ENCODE results near the gene WNT16.
"Not testable (repeated sequence)": the region's sequence is repeated elsewhere in the genome, so short reads cannot be mapped to it uniquely, and the experiment has no call there.

Gene WNT16

DNA sequence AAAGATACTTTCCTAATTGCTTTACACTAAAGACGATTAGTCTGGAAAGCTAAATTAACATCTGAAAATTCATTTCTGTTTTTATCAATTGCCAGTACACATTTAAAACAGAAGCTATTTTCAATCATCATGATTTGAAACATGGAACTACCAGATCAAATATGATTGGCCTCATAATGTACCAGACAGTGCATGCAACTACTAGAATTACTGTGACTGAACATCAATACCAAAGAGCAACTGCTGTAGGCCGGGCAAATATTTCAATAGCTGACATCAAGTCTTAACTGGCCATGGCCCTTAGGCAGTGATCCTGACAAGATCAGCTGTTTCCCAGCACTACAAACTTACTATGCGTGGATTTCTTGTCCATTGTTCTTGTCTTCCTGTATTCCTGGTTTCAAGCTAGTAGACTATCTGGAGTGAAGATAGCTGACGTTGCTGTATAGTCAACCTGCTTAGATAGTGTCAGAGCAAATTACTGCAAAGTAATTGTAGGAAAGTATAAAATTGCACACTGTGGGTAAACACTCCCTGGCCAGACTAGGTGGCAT, 21.7 kb upstream of the WNT16 start:
- no peak for DNase-seq

DNA sequence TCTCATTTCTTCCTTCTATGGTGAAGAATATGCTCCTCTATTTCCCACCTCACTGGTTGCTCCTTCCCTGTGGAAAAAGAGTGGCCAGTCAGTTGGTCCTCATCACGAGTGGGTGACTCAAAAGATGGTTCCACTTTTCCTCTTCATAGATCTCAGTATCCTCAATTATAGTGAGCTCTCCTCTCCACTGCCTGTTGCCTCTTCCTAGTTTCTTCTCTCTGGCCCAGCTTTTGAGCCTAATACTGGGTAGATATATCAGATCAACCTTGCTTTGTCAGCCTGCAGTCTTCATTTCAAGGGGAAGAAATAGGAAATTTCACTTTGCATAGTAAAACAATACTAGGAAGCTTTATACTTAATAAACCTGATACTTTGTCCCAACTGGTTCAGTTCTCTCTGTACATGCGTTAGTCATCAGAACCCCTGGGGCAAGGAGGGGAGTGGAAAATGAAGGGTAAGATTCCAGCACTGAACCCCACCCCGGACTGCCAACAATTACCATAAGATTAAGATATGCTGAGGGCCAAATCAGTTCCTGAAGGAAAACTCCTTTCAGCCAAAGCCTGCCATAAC, 15.5 kb upstream of the WNT16 start:
- DNase-seq: no peak

DNA sequence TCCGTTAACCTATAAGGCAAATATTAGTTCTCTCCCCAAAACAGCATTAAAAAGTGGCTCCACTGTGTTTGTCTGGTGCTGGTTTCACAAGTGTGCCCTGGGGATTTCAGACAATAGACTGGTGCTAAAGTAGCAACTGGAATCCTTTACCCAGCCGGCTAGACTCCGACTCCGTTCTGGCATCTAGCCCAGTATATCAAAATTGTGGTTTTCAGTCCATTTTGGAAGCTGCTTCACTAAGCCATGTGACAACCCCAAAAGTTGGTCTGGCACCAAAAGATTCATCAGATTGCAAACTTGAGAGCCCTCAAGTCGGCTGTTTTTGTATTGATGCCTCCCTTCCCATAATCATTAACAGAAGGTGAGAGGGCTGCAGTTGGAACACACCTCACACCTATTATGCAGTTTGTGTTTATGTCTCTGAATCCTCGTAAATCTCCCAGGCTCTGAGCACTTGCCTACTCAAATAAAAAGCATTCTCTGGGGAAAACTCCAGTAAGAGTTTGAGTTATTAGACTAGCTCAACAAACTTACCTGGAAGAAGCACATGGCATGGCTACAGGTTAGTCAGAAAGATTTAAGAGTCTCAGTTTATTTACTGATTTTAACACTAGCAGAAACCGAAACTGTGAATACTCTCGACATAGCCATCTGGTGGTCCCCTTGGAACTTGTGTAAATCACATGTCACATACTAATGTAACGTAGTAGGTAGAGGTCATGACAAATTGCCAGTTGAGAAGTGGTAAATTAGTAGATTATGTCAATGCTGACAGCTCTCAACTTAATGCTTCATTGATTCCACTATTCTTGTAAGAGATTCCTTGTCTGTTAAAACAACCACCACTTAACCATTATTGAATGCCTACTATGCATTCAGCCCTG, 14.8 kb upstream of the WNT16 start:
- DNase-seq: no peak

DNA sequence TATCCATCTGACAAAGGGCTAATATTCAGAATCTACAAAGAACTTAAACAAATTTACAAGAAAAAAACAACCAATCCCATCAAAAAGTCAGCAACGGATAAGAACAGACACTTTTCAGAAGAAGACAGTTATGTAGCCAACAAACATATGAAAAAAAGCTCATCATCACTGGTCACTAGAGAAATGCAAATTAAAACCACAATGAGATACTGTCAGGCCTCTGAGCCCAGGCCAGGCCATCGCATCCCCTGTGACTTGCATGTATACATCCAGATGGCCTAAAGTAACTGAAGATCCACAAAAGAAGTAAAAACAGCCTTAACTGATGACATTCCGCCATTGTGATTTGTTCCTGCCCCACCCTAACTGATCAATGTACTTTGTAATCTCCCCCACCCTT, 13.6 kb upstream of the WNT16 start:
- DNase-seq: not testable (repeated sequence)

DNA sequence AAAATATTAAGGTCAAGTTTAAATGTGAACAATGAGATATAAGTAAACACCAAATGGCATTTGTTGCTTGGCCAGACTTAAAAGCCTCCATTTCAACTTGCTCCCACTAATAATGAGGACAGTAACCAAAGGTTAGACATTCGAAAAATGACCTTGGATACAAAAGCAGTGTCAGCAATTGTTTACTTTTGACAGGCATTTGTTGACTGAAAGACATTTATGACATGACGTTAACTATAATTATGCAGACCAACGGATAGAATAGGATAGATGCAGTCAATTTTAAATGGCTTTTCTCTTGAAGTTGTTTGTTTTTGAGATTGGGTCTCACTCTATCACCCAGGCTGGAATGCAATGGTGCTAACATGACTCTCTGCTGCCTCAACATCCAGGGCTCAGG, 6.3 kb upstream of the WNT16 start:
- DNase-seq: no peak

DNA sequence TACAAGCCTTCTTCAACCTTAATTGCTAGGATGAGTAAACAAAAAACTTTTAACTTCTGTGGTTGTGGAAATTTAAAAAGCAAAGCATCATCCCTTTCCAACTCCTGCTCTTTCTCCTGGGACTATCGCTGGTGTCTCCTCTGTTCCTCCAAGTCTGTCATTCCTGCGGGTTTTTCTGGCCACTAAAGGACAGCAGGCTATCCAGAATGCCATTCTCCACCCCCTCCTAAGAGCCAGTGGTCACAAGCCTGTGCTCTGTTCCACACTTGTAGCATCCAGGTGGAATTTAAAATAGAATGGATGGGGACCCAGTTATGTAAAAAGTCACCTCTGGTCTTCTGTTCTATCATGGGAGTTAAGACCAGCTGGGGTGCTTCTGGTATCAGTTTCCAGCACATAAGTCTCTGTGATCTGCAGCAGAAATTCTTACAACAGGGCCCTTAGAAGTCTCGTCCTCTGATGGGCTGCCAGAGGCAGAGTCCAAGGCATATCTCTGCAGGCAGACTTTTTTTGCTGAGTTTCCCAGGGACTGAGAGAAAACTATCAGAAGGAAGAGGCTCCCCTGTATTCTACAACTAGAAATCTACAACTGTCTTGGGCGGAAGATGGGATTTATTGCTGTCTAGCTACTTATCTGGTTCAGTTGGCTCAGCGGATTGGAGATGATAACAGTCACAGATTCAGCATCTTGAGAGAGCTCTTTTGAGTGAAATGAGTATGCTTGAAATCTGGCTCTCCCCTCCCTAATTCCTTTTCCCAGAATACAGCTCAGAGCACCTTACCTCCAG, 5.1 kb upstream of the WNT16 start:
- DNase-seq: no peak

DNA sequence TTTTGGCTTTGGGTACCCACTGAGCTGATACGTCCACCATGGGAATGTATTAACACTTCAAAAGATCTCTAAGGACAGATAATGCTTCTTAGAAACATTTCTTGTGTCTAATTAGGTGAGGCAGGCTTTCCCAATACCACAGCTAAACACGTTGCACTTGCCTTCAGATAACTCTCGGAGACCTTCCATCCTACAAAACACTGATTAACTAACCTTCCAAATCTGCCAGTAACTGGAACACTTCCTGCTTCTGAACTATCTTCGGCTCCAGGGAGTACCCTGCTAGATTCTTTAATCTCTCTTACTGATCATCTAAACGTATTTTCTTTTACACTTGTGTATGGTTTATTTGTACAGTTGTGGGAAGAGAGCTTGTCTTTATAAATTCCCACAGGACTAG, 1.1 kb upstream of the WNT16 start:
- no peak for DNase-seq

DNA sequence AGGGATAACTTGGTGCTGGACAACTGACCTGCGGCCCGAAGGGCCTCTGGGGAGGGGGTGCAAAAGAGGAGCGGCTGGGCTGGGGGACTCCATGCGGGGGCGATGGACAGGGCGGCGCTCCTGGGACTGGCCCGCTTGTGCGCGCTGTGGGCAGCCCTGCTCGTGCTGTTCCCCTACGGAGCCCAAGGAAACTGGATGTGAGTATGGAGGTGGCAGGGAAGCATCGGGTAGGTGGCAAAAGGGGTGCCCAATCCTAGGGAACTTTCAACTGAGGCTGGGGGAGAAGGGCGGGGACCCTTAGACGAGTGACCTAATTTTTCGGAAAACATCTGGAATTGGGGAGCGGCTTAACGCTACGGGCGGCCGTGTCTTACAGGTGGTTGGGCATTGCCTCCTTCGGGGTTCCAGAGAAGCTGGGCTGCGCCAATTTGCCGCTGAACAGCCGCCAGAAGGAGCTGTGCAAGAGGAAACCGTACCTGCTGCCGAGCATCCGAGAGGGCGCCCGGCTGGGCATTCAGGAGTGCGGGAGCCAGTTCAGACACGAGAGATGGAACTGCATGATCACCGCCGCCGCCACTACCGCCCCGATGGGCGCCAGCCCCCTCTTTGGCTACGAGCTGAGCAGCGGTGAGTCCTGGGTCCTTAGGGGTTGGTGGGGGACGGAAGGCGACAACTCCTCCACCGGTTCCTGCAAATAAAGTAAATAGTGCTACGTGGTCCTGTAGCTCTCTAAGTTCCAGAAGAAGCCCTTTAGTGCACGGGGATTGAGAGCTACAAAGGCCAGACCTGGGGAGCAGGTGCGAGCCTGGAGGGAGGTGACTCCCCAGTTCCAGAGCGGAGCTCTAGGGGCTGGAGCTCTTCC, 622 bp downstream of the WNT16 start:
- DNase-seq: peak; percentile 31

DNA sequence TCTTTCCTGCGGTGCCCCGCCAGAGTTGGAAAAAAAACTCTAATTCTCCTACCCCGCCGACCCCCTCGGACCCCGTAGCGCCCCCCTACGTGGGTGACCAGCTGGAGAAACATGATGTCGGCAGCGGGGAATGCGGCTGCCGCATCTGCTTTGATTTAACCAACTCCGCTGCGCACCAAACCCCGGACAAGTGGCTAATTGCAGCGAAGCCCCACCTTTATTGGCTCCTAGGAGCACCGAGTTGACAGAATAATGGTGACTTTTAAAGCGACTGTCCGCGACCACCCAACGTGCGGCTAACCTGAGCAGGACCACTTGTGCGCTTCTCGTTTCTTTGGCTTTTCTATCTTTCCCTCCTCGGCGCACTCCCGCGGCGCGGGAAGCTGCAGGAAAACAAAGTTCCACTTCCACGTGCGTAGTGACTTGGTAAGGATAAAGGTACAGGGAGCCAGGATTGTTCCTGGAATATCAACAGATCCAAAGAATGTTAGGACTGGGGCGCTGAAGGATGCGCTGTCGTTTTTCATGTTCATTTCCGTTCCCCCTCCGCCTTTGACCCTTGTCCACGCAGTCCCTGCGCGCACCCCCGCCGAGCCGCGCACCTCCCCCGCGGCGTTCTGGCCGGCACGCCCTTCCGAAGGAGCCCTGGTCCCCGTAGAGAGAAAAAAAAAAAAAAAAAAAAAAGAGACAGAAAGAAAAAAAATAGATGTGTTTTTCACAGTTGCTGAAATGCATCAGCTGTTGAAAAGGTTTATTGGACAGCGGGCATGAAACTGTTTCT, 1.4 kb downstream of the WNT16 start:
- DNase-seq: no peak

DNA sequence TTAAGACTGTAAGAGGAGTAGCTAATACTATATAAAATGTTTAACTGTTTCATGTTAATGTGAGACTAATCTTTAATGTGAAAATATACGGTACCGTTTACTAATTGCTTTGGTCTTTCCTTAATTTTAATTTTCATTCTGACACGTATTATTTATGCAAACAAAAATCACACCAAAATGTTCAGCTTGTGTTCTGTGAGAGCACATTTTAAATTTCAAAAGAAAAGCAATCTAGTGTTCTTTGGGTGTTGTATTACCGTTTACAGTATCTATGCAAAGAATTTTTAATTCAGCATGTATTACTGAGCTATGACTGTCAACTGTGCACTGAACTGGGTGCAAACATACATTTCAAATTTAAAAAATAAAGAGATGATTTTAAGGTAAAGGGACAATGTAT, 2.2 kb downstream of the WNT16 start:
- no peak for DNase-seq

DNA sequence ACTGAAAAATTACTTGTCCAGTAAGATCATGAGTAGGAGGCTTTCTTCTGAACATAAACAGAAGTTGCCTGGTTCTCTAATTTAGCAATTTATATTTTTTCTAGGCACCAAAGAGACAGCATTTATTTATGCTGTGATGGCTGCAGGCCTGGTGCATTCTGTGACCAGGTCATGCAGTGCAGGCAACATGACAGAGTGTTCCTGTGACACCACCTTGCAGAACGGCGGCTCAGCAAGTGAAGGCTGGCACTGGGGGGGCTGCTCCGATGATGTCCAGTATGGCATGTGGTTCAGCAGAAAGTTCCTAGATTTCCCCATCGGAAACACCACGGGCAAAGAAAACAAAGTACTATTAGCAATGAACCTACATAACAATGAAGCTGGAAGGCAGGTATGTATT, 2.8 kb downstream of the WNT16 start:
- DNase-seq: no peak

DNA sequence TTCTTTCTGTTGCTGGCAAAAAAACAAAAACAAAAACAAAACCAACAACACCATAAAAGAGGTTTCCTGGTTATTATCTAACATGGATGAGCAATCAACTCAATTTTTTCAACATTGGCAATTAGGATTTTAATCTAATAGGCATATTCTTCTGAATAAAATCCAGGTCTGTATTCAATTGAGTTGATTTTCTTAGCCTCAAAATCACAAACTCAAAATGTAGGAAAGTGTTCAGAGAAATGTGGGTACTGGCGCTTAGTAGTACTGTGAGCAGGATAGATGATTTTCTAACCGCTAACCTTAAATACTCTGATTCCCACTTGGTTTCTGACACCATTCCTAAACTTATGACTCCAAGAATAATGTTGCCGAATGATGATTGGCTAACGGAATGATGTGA, 5.6 kb downstream of the WNT16 start:
- DNase-seq: no peak

DNA sequence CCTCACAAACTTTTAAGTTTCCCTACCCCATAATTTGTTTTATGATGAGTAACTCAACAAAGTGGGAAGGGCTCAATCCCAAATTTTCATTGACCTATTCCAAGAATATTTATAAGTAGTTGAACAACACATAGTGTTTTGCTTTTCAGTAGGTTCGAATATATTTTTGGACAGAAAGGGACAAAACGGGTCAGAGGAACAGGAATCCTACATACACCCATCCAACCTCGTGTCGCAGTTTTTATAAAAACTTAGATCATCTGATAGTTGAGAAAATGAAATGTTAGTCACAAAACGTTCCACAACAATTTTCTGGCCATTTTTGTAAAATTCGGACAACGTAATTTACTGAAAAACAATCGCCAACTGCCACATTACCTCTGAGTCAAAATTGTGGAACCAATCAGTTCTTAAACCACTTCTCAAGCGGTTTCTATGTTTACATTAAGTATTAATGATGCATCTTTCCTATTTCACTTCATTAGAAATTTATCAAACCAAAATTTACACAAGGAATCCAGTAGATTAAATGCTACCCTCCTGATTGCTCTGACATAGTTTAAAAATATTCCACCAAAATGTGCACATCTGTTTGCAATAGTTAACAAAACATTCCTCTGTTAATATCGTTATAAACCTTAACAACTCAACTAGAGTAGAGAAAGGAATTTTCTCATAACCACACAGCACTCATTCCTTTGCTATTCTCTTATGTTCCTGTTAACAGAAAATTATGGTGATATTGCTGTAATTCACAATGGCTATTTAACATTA, 6.3 kb downstream of the WNT16 start:
- DNase-seq: no peak

DNA sequence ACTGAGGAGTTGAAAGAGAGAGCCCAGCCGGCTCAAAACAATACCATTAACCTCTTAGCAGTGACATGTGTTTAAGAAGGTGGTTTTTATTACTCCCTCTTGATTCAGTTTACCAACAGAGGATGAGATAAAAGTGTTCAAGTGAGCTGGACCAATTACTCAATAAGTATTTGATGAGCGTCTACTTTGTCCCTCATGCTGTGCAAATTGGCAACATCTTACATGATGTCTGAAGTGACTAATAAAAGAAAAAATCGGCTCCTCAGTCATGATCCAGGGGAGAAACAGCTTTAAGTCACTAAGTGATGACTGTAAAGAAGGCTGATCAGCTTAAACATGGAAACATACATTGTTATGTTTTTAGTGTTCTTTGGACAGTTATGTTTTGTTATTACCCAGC, 7.8 kb downstream of the WNT16 start:
- DNase-seq: no peak

DNA sequence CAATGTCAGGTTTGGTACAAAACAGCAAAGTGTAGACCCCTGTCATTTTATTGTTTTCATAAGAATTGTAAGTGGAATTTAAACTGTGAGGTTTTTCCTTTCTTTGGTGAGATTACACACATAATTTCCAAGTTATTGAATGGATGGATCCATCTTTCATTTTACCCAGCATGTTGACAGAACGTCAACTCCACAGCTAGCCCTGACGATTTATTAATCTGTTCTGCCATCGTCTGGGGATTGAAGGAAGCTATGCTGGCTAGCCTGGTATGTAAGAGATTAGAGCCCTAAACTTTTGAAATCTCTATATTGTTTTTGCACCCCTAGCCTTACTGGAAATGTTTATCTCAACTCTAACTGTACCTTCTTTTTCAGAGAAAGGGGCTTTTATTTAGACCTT, 8.6 kb downstream of the WNT16 start:
- DNase-seq: no peak

DNA sequence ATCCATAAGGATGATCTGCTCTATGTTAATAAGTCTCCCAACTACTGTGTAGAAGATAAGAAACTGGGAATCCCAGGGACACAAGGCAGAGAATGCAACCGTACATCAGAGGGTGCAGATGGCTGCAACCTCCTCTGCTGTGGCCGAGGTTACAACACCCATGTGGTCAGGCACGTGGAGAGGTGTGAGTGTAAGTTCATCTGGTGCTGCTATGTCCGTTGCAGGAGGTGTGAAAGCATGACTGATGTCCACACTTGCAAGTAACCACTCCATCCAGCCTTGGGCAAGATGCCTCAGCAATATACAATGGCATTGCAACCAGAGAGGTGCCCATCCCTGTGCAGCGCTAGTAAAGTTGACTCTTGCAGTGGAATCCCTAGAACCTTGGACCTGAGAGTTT, 10.3 kb downstream of the WNT16 start:
- no peak for DNase-seq

DNA sequence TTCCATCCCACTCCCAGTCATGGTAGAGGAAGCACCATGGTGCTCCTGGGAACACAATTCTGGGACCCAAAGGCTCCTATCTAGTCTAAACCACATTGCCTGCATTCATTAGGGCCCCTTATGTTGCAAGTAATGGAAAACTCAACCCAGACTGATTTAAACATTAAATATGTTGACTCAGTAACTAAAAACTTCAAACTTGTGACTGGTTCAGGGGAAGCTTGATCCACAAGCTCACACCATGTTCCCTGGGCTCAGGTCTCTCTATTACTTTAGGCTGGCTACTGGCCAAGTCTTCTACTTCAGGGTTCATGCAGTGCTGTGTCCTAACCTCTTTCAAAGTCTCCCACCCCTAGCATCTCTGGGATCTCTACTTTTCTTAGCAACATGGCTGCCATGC, 13.1 kb downstream of the WNT16 start:
- no peak for DNase-seq

DNA sequence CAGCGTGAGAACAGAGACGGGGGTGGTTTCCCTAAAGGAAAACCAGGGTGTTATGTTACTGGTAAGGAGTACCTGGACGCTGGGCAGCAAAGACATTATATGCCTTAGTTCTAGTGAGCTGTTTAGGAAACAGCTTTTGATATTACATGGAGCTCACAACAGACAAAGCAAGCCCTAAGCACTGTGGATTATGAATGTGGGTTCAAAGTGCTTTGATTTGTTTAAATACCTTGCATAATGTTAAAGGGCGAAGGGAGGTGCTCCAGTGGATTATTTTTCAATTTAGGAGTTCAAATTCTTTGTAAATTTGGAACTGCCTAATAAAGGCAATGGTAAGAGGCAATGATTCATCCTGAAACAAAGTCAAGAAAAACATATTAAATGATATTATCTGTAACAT, 13.8 kb downstream of the WNT16 start:
- DNase-seq: no peak

DNA sequence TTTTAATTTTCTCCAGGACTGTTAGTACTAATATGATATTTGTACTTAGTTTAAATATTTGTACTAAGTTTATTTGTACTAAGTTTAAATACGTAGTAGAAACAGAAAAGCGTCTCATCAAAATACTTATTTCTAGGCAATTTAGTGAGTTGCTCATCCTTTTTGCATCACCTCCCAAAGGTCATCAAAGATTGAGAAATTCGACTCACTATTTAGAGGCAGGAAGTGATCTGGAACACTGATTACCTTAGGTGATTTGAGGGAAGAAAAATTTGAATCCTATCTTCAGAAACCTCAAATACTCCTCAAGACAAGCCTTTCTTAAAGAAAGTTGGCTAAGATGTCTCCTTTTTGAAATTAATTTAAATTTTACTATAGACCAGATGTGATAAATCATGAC, 14.5 kb downstream of the WNT16 start:
- DNase-seq: no peak

DNA sequence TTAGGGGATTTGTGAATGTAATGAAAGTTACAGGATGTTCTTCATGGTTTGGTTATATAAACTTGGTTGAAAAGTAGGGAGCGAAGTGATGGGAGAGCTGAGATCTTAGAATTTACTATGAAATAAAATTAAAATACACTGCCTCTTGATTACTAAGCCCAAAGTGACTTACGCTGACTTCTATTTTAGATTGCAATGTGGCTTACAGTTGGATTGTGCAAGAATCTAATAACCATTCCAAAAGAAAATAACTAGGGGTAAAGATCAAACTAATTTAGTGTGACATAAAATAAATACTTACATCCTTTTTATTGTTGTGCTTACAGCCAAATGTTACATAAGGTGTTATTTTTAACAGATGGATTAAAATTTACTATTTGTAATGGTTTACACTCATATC, 15.3 kb downstream of the WNT16 start:
- DNase-seq: no peak

DNA sequence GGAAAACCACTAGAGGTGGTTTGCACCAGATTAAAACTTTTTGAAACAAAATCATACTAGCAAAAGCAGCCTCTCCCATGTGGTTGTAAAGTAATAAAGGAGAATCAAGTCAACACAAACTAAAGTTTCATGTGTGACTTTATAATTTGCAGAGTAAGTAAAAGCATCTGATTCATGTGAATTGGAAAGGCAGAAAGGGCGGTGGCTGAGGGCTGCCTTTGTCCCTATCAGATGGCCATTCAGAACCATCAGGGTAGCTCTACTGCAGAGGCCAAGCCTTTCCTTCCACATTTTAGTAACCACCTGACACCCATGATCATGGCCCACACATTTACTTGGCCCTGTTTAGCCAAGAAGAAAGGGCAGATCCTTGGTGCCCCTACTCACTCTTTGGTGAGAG, 15.7 kb downstream of the WNT16 start:
- DNase-seq: no peak
